HG02840 (cell line): ENCODE results near the gene NKX2-1.

Source experiments
- ATAC-seq: cut with Tn5 transposase; IDR thresholded peaks from one replicate; pipeline ENCODE4 v1.9.1; 2021; ENCODE audit warnings: mild to moderate bottlenecking, moderate library complexity, moderate number of reproducible peaks; ENCODE audit not compliant: unreplicated experiment, low FRiP score

NKX2-1 gene

DNA sequence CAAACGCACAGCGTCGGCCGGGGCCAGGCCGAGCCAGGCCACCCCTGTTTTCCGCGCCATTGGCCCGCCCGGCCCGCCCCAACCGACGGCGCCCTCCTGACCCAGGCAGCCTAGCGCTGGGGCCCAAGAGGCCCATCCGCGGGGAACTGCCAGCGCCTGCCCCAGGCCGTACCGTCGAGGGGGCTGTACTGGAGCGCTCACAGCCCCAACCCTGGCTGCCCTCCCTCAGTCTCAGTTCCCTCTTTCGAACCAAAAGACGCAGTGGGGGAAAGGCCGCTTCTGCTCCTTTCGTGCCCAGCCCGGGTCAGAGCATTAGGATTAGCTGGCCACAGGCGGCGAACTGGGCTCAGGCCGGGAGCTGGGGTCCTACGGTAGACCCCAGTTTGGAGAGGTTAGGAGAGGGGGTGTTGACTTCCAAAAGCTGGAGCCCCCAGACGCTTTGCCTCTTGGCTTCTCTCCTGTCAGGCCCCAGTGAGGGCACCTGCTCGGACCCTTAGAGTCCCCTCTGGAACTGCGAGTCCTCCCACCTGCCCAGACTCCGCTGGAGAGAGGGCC is 1.9 kb downstream of the NKX2-1 start:
- no peak for ATAC-seq

DNA sequence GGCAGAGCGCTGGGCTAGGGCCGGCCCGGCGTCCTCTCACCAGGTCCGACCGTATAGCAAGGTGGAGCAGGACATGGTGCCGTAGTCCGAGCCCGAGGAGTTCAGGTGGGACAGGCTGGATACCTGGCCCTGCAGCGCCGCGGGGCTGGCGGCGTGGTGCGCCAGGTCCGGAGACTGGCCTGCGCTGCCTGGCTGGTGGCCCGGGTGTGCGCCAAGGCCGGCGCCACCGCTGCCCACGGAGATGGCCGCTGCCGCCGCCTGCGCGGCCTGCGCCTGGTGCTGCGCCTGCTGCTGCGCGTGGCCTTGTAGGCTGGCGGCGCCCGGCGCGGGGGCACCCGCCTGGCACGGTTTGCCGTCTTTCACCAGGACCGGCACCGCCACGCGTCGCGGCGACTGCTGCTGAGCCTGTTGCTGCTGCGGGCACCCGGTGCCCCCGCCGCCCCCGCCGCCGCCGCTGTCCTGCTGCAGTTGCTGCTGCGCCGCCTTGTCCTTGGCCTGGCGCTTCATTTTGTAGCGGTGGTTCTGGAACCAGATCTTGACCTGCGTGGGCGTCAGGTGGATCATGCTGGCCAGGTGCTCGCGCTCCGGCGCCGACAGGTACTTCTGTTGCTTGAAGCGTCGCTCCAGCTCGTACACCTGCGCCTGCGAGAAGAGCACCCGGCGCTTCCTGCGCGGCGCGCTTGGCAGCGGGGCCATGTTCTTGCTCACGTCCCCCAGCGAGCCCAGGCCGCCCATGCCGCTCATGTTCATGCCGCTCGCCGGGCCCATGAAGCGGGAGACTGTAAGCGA is 2.6 kb downstream of the NKX2-1 start:
- no peak for ATAC-seq

DNA sequence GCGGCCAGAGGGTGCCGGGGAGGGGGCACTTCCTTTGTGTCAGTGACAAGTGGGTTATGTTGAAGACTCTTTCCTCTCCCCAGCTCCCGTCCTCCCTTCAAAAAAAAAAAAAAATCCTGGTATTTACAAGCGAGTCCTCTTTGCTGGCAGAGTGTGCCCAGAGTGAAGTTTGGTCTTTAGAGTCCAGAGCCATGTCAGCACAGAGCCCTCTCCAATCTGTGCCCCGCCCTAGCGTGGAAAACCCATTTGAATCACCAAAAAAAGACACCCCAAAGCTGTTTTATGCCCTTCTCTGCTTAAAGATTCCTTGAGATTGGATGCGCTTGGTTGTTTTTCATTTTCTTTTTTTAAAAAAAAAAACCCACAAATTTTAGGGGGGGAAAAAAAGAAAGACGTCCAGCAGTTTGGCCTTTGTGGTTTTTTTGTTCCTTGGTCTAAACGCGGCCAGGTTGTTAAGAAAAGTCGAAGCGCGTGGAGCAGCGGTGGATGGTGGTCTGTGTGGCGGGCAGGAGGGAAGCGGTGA is 3.3 kb downstream of the NKX2-1 start:
- ATAC-seq, result no peak

DNA sequence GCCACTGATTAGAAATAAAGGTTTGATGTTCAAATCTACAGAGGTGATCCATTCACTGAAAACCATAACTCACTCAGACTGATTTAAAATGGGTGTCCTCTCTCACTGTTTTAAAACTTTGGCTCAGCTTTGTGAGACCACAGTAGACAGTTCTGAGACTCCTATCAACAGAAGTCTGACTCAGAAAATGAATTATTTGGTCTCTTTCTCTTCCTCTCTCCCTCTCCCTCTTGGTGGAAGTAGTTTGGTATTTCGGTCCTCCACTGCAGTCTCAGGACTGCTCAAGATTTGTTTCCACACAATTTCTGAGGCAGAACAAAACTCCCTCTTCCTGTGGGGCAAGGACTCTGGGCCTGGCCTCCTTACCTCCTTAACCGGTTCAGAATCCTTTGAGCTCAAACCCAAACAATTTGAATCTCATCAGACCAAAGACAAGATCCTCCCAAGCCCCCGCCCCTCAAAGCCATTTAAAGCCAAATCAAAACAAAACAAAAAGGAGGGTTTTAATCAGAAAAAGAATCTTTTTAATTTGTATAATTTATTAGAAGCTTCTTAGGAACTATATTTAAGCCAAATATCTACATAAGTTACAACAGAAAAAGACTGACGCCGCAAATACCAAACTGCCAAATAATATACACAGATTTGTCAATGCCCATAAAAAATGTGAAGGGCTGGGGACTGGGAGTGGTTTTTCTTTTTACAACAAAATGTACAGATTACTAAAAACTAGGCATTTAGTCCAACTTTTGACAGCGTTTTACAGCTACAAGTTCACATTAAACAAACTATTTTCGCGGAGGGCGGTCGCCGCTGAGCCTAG is 3.9 kb downstream of the NKX2-1 start:
- ATAC-seq, result no peak

DNA sequence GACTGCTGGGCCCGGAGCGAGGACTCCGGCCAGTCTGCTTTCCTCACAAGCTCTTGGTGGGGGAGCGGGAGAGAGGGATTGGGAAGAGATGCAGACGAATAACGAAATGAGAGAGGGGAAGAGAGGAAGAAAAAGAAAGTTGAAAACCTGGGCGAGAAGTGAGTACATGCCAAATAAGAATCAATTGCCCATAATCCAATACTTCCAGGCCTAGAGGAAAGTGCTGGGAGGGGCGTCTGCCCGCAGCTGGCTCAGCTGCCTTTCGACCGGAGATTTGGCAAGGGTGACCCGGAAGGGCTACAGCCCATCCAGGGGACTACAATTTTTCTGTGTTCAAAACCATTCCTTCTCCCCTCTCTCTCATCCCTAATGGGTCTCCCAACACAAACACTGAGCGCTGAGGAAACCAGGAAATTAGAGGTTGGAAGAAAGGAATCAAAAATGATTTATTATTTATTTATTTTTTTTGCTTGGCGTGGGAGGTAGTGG is 4.9 kb downstream of the NKX2-1 start:
- ATAC-seq, result no peak

DNA sequence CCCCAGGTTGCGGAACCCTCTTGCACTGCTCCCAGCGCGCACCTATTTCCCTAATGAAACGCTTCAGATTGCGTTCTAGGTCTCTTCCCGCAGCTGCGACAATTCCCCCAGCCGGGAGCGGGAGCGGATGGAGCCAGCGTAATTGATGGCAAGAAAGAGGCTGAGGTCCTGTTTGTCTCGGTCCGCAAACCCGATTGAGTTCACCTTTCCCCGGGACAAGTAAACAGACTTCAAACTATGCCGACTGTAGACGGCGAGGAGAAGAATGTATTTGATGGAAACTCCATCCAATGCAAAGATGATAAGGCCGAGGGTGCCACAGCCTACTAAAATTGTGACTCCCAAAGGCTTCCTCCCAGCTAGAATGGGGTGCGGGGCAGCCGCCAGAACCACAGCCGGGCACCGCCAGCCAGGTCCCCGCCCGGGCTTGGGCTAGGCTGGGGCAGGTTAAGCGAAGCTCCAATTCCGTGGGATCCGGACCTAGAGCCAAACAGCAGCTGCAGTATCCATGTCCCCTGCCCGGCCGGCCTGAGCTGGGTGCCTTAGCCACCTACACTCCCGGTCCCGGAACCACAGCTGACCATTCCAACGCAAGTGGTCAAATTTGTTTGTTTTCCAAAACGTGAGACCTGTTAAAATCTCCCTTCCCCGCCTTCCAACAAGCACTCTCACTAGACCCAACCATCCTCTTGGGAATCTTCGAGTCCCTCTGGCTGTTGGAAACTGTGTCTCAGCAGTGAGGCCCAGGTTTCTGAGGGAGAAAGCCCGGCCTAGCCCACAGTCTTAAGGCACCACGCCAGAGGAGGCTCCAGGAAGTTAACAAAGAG is 5.5 kb downstream of the NKX2-1 start:
- no peak for ATAC-seq

DNA sequence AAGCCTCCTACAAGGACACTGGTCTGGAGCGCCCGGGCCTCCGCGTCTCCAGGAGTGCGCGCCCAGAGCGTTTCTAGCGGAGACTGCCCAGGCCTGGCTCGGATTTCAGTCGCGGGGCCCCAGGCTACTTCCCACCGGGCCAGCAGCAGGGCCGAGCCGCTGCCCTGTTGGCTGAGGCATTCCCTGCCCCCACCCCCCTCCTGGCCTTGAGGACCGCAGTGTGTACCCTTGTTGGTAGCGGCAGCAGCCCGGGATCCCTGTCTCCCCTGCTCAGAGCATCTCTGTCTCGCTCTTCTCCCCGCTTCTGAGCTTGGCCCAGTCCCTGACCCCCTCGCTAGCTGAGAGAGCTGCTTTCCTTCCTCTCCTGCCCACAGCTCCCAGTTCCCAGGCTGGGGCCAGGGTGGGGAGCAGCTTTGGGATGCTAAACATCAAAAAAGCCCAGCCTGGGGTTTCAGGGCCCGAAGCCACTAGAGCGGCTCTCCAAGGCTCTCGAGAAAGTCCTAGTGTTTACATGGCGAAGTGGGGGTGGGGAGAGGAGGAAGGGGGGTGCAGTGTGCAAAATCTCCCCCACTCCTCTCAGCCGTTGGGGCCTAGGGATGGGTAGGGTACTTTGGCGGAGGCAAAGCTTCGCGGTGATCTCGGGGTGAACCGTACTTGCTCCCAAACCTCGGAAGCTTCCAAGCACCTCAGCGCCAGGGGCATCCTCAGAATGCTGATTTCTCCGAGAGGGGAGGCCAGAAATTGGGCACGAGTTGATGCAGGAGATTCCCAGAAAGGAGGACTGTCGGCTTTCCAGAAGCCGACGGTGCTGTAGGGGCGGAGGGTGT is 6.4 kb downstream of the NKX2-1 start:
- no peak for ATAC-seq

DNA sequence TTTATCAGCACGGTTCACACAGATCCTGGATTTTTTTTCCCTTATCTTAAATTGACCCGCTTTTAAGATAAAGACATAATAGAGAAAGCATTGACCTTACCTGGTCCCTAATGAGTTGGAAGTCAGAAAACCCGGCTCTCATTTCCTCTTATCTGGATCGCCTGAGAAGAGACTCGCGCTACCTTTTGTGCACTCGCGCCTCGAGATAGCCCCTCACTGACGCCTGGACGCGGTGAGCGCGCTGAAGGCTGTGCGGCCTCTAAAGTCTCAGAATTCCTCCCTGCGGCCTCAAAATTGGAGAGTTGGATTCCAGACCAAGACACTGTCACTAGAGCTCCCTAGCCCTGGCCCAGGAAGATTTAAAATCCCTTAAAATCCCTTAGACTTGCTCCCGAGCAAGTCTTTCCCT is 7.0 kb downstream of the NKX2-1 start:
- no peak for ATAC-seq

DNA sequence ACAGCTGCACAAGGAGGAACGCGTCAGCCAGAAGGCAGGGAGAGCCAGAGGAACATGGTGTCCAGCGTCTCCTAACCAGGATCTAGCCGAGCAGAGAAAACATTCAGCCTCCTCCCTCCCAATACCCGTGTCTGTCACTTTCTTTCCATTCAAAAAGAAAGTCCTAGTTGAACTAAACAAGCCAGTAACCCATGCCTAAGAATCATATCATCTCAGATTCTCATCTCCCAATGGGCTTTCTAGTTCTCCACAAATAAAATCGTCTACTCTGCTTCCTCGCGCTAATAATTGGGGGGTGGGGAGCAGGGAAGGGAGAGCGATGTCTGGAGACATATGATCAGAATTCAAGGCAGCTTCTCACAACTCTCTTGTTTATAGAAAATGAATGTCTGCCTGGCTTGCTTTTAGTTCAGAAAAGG is 7.4 kb downstream of the NKX2-1 start:
- ATAC-seq, result no peak

DNA sequence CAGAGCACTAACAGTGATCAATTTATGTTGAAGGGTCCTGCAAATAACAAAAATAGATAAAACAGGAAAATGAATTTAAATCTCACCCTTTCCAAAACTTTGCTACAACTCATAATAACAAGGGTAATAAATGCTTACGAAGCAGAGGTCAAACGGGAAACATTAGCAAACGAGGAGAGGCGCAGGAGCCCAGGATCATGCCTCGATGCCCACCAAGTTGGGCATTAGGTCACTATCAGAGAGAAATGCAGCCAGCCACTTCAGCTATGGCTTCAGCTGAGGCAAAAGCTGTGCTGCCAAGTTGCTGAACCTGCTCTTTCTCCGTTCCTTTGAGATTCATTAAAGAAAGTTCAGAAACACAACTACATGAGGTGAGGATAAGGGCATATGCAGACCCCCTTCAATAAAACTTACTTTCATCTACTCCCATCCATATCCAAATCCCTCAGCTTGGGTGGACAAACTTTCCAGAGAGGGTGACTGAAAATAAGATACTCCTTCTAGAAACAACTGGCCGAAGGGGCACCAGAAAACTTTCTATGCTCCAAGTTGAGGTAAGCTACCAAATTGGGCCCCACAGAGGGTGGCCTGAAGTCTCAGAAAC is 7.9 kb downstream of the NKX2-1 start:
- no peak for ATAC-seq

DNA sequence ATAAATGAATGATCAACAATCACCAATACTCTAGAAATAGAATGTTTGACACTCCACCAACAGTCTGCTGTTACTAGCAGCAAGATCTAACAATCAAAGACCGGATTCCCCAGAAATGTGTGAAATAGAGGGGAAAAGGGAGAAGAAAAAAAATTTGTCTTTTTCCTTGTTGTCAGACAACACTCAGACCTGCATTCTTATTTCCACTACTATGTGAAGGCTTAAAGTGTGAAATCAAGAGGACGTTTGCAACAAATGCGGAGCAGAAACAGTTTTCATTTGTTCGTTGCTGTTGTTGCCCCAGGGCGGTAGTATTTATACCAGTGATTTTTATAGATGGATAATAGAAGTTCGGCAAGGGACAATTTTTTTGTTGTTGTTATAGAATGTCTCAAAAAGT is 9.2 kb downstream of the NKX2-1 start:
- ATAC-seq, result no peak

DNA sequence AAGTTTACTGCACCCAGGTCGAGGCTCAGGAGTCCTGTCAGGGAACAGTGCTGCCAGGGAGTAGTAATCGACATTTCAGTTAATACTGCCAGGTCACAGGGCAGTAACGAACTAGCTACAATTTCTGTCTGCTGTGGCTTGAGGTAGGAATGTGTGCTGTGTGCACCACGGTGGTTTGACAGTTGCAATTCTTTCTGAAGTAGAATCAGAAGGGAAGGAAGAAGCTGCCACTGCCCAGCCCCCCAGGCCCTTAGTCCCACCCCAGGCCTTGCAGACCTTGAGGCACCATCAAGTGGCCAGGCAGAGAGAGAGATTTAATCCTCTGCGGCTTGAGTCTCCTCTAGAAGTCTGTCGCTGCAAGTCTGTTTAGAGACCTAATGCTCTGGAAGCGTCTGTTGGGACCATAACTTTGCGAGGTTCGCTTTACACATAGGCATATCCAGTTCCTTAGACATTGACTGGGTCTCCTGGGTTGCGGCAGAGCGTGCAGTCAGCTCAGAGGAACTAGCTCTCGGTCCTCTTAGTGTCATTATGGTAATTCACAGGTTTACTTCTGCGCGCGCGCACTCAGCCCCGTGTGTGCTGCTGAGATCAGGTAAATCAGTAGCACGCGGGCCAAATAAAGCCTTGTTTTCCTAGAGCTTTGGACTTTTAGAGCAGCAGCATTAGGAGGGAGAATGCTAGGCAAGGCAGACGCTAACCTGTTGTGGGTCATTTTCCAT is 9.8 kb downstream of the NKX2-1 start:
- no peak for ATAC-seq

DNA sequence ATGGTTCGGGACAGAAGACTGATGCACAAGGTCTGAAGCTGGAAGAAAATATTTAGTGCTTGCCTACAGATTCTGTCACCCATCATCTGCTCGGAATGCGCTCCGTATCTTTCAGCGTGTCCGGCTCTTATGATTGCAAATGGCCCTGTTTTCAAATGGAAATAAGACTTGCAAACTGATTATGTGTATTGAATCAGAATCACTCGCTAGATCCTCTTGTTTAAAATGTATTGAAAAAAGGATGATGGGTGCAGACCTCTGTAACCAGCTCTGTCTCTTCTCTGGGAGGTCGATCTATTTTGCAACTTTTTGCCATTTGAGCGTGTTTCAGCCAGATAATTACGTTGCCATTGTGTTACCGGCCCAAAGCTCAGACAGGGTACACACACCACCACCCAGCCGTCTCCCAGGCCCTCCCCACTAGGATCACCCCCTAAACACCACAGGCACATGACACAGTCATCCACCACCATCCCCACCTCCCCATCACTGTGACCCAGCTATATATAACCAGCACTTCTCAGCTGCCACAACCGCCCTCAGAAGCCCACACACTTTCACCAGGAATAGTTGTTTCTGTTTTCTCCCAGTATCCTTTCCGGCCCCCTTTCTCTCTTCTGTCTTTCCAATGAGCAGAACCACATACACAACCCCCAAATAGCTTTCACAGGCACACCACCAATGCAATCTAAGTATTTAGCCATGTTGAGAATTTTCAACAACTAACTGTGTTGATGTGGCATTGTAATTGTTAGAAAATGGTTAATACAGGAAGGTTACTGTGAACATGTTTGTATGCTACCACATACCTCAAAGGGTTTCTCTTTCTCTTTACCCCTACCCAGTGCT is 10.7 kb downstream of the NKX2-1 start:
- ATAC-seq, result no peak

DNA sequence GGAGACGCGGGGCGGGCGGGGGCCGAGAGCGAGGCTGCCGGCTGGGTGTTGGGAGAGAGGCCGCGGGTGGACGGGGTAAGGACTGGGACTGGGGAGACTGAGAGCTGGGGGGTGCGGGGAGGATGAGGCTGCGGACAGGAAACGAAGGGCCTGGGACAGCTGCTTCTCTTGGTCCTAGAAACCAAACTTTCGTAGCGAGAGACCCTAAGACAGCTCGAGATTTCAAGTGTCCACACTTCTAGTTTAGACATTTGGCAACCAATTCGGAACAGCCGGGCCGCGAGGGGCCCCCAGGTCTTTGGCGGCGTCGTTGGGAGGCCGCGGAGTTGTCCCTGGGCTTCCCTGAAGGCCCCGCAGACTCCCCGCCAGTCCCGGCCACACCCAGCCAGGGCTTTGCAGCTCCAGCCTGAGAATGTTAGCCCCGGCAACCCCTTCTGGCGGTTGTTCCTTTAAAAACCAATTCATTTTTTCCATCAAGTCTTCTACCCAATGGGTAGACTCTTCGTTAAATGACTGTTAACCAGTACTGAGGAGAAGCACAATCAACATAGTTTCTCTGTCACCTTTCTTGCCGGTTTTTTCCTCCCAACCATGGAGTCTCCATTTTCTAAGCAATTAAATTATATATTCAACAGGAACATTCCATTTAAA is 11.5 kb downstream of the NKX2-1 start:
- ATAC-seq, result no peak

DNA sequence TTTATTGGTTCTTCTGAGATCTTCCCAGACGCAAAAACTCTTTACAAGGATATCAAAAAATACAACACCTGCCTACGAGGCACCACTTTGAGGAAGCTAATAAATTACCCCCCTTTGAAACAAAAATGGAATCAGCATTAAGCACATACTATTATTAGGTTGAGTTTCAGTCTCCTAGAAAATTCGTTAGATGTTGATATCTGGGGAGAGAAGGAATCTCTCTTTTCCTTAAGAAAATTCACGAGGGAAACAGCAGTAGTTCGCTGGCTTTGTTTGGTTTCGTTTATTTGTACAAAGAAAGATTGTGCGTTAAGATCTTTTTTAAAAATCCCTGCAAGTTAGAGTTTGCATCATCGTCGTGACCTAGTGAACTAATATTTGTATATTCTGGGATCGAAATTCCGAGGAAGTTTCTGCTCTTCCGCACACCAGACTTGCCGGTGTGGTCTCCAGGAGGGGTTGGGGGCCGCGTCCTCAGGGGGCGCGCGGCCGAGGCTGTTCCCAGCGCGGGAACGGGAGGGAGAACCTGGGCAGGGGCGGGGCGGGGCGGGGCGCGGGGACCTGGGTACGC is 12.1 kb downstream of the NKX2-1 start:
- ATAC-seq, result no peak

DNA sequence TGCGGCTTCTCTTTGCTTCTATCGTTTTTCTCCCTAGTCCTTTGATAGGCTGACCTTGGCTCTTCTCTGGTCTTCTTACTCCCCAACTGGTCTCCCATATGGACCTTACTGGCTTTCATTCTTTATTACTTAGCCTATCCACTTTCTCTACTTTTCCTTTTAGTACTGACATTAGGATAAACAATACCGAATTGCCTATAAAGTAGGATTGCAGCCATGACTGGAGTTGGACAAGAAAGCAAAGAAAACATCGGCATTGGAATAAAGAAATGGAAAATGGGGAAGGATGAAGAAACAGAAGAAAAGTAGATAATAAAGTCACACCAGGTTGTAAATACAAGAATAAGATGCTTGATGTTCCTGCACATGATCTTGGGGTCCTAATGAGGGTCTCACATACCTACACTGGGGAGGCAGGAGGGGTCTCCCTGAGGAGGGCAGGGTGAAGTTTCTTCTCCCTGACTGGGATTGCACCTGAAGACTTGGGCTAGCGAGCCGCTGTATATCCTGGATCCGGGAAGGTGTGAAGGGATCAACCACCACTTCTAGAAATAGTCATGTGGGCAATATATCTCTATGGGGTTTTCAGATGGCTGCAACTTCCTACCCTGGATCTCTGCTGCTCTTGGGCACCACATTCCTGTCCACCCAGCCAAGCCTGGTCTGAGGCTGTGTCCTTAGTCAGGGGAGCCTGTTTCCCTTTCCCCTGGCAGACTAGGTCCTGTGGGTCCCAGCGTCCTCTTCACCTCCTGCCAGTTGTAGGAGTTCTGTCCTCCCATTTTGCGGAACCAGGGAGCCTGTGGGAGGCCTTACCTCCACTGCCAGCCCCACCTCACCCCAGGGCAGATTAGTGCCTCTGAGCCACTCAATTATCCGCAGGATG is 13.1 kb downstream of the NKX2-1 start:
- ATAC-seq, result no peak
